ENCODE measurements around the gene AFF3.

Gene AFF3

DNA sequence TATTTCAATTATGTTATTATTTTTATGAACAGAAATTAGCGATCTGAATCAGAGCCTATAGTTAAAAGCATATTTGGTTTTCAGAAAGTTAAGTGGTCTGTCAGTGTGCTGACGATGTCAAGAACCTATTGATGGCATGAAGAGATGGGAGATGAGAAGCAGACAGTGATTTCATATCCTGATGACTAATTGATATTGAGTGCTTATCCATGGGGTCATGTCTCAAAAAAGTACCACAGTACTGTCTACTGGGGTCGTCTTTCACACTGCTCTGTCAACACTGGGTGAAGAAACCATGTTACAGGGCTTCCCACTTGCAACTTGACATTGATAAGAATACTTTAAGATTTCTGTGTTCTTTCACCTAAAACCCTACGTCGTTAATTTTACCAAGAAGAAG lies 297.1 kb downstream of the AFF3 start:
- TF ChIP-seq, protein P1, sequence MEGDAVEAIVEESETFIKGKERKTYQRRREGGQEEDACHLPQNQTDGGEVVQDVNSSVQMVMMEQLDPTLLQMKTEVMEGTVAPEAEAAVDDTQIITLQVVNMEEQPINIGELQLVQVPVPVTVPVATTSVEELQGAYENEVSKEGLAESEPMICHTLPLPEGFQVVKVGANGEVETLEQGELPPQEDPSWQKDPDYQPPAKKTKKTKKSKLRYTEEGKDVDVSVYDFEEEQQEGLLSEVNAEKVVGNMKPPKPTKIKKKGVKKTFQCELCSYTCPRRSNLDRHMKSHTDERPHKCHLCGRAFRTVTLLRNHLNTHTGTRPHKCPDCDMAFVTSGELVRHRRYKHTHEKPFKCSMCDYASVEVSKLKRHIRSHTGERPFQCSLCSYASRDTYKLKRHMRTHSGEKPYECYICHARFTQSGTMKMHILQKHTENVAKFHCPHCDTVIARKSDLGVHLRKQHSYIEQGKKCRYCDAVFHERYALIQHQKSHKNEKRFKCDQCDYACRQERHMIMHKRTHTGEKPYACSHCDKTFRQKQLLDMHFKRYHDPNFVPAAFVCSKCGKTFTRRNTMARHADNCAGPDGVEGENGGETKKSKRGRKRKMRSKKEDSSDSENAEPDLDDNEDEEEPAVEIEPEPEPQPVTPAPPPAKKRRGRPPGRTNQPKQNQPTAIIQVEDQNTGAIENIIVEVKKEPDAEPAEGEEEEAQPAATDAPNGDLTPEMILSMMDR (conservative IDR thresholded peaks at IDR 0.05): no peak
- no peak overlapping the region for H3K27ac ChIP-seq

DNA sequence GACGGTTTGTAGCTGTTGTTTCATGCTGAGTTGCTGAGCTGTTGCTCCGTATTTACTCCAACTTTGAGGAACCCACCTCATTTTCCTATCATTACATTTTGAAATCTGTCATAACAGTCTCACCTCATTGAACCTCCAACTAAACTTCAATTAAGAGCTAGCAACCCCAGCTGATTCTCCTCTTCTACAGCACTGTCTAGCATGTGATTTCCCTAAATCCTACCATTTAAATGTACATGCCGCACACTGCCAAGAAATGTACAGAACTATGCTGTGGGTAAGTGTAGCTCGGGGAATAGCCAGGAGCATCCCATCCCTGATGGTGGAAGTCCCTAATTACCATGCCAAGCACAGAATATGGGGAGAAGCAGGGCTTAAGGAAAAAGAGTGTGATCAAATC lies 299.9 kb downstream of the AFF3 start:
- no peak overlapping the region for H3K27ac ChIP-seq

DNA sequence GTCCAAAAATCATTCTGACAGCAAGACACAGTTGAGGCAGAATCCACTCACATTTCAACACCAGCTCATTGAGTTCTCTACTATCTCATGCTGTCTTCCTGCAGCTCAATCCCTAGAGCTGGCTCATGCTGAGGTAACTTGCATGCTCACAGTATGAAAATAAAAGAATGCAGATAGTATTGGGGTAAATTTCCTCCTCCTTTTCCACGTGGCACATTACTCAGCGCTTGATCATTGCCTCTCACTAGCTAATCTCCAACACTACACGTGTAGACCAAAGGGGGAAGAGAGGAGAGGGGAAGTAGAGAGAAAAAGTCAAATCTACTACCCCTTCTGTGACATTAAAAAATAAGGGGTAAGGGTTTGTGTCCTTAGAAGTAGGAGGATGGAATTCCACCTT lies 300.6 kb downstream of the AFF3 start:
- TF ChIP-seq, protein P1 (conservative IDR thresholded peaks at IDR 0.05): no peak

More for the DNA sequence above, 299.9 kb downstream of the AFF3 start:
- TF ChIP-seq, protein P1 (conservative IDR thresholded peaks at IDR 0.05): no peak

DNA sequence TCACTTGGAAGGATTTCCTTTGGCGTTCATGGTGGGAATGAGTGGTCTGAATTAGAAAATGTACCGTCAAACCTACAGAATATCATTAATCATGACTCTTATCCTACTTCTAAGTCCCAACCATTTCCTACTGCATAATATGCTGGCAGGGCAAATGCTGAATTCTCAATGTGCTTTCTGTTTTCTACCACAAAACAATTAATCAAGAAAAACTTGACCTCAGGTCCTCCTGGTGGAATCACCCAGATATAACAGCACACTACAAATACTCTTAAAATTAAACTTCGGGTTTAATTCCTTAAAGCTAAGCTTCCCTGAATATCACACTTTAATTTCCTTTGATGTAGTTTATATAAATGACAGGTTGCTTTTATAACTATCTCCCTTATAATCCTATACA lies 301.6 kb downstream of the AFF3 start:
- TF ChIP-seq, protein P1 (conservative IDR thresholded peaks at IDR 0.05): no peak
- H3K27ac ChIP-seq: no peak overlapping the region

More for the DNA sequence above, 300.6 kb downstream of the AFF3 start:
- H3K27ac ChIP-seq: no peak overlapping the region

DNA sequence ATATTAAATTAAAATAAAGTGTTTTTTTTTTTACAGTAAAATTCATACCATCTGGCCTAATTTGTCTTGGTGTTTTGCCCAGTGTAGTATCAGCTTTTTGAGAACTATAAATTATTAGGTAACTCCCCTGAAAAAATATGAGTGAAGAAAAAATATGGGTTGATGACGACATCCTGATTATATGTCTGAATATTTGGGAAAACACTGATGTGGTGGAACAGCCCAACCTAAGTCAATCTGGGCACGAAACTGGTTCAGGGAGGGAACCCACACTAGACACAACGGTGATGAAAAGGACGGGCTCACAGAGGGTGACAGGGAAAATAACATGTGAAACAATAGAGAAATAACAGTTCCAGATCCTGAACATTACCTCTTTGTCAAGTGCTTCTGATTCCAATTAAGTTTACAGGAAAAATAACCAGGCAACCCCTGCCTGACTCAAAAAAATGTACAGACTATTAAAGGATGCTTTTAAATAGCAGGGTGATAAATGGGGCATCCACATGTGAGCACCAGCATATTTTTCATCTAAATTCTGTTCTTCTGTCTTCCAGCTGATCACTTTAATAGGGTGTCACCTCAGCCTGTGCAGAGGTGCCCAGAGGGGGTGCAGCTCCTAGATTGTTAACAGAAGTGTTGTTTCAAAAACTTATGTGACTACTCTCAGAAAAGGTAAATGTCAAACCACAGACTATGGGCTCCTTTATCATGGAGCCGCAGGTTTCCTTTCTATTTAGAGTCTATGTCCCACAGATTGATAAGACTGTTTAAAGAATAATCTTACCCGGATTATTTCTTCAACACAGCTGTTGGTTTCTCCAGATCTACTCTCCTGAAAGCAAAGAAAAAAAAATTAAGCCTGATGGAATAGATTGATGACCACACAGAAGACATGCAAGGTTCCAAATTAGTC lies 305.4 kb downstream of the AFF3 start:
- TF ChIP-seq, protein P1 (conservative IDR thresholded peaks at IDR 0.05): no peak

DNA sequence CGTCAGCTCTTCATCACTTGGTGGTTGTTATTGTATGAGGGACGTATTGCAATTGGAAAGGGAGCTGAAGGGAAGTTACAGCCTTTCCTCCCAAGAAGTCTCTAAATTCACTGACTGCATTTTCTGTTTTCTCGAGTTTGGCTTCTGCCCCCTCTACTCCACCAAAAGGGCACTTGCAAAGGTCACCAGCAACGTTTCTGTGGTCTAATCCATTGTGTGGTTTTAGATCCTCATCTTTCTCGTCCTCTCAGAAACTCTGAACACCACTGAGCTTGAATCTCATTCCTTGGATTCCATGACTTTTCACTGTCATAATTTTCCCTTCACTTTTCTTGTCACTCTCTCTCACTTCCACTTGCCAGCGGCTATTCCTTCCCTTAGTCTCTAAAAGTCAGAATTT lies 308.0 kb downstream of the AFF3 start:
- TF ChIP-seq, protein P1 (conservative IDR thresholded peaks at IDR 0.05): no peak
- H3K27ac ChIP-seq: no peak overlapping the region

More for the DNA sequence above, 305.4 kb downstream of the AFF3 start:
- H3K27ac ChIP-seq: no peak overlapping the region

DNA sequence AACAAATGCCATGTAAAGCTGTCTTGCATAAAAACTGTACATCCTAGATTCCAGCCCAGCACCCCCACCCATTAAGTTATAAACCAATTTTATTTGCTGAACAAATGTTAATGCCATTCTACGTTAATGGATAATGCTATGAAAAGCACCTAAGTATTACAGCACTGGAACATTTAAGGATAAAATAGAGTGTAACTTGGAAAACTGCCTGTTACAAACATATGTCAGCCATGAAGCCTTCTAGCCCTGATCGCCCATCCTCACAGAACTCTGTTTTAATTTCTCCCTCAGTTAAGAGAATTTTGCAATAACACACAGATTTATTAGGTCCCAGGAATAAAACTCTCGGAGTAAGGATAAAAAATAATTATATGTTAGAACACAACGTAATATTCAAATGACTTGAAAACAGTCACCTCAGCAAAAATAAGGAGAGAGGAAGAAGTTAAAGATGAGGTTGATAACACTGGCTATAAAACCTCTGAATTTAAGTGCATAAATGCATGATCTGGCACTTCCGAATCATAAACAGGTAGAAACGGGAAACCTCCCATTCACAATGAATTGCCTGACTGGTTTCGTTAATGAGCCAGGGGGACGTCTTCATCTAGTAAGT lies 308.7 kb downstream of the AFF3 start:
- no peak overlapping the region for H3K27ac ChIP-seq
- TF ChIP-seq, protein P1 (conservative IDR thresholded peaks at IDR 0.05): no peak

All from VCaP (cell line).